COLO829 (cell line): Measurements from ENCODE around the gene SASH3.

ENCODE experiments used
- DNase-seq: peaks from one replicate; pipeline ENCODE4 v3.0.0; 2012; ENCODE audit warnings: low spot score

The SASH3 gene

GRCh38 chrX:129760155-129760554 is 19.6 kb upstream of the SASH3 start:
- no peak for DNase-seq

GRCh38 chrX:129760981-129761380 is 18.8 kb upstream of the SASH3 start:
- DNase-seq = no peak

- DNase-seq = no peak
Measured at GRCh38 chrX:129761596-129761995, 18.2 kb upstream of the SASH3 start.

- no peak for DNase-seq
Measured at GRCh38 chrX:129762448-129762847, 17.3 kb upstream of the SASH3 start.

GRCh38 chrX:129763666-129764065 is 16.1 kb upstream of the SASH3 start:
- DNase-seq = no peak

- DNase-seq = no peak
Measured at GRCh38 chrX:129768186-129768585, 11.6 kb upstream of the SASH3 start.

- DNase-seq = no peak
Measured at GRCh38 chrX:129768586-129769466, 10.9 kb upstream of the SASH3 start.

GRCh38 chrX:129769467-129770154 is 10.1 kb upstream of the SASH3 start:
- DNase-seq = no peak

- DNase-seq = no peak
Measured at GRCh38 chrX:129771266-129771995, 8.3 kb upstream of the SASH3 start.

- DNase-seq = no peak
Measured at GRCh38 chrX:129772796-129773431, 6.8 kb upstream of the SASH3 start.

GRCh38 chrX:129773649-129774458 is 5.9 kb upstream of the SASH3 start:
- DNase-seq = no peak

- no peak for DNase-seq
Measured at GRCh38 chrX:129777218-129778030, 2.3 kb upstream of the SASH3 start.

GRCh38 chrX:129779086-129779672 is 570 bp upstream of the SASH3 start:
- no peak for DNase-seq

GRCh38 chrX:129780441-129781105 is 824 bp downstream of the SASH3 start:
- no peak for DNase-seq

GRCh38 chrX:129781134-129781672 is 1.5 kb downstream of the SASH3 start:
- DNase-seq = no peak

GRCh38 chrX:129781680-129782495 is 2.1 kb downstream of the SASH3 start:
- no peak for DNase-seq

GRCh38 chrX:129782706-129783105 is 3.0 kb downstream of the SASH3 start:
- DNase-seq = no peak

GRCh38 chrX:129783291-129783713 is 3.6 kb downstream of the SASH3 start:
- no peak for DNase-seq
